ENCODE data around the gene CARD10.

CARD10 gene

GRCh38 chr22:37526376-37526775 is 7.2 kb upstream of the CARD10 start:
- no peak for DNase-seq

- DNase-seq, result no peak
Measured at GRCh38 chr22:37525746-37526350, 6.6 kb upstream of the CARD10 start.

- DNase-seq, result no peak
Measured at GRCh38 chr22:37525073-37525745, 6.0 kb upstream of the CARD10 start.

GRCh38 chr22:37522482-37522881 is 3.3 kb upstream of the CARD10 start:
- DNase-seq, result no peak

GRCh38 chr22:37521236-37521739 is 2.1 kb upstream of the CARD10 start:
- no peak for DNase-seq

GRCh38 chr22:37520776-37521191 is 1.6 kb upstream of the CARD10 start:
- DNase-seq, result no peak

- no peak for DNase-seq
Measured at GRCh38 chr22:37518509-37519267, 527 bp downstream of the CARD10 start.

- no peak for DNase-seq
Measured at GRCh38 chr22:37517826-37518450, 1.3 kb downstream of the CARD10 start.

GRCh38 chr22:37516456-37516855 is 2.8 kb downstream of the CARD10 start:
- DNase-seq, result no peak

- no peak for DNase-seq
Measured at GRCh38 chr22:37515901-37516300, 3.3 kb downstream of the CARD10 start.

GRCh38 chr22:37514526-37515051 is 4.6 kb downstream of the CARD10 start:
- no peak for DNase-seq

- DNase-seq, result no peak
Measured at GRCh38 chr22:37511395-37512104, 7.7 kb downstream of the CARD10 start.

GRCh38 chr22:37510091-37510490 is 9.1 kb downstream of the CARD10 start:
- no peak for DNase-seq

- no peak for DNase-seq
Measured at GRCh38 chr22:37509059-37509860, 10.0 kb downstream of the CARD10 start.

- DNase-seq, result no peak
Measured at GRCh38 chr22:37508431-37508992, 10.7 kb downstream of the CARD10 start.

GRCh38 chr22:37507731-37508130 is 11.5 kb downstream of the CARD10 start:
- no peak for DNase-seq

- no peak for DNase-seq
Measured at GRCh38 chr22:37505989-37506388, 13.2 kb downstream of the CARD10 start.

GRCh38 chr22:37505565-37505964 is 13.7 kb downstream of the CARD10 start:
- no peak for DNase-seq

- DNase-seq, result no peak
Measured at GRCh38 chr22:37504964-37505363, 14.3 kb downstream of the CARD10 start.

GRCh38 chr22:37503850-37504249 is 15.4 kb downstream of the CARD10 start:
- no peak for DNase-seq

GRCh38 chr22:37503183-37503683 is 16.0 kb downstream of the CARD10 start:
- DNase-seq, result no peak
